Activated CD4-positive, alpha-beta T cell treated with anti-CD3 and anti-CD28 coated beads, Interleukin-2, Interleukin-4, amounts not matched to agents 100 ng/mL and 50 ng/mL, durations not matched to agents 16 hours and 8 hours (primary cell): ENCODE measurements around the gene XPO5.
"Not testable (repeated sequence)": the region's sequence is repeated elsewhere in the genome, so short reads cannot be mapped to it uniquely, and the experiment has no call there.

ENCODE experiments used
- DNase-seq: peaks from one replicate; pipeline ENCODE4 v3.0.0-alpha.2; 2020; ENCODE audit warnings: low spot score

The XPO5 gene

GRCh38 chr6:43584892-43585570, 9.2 kb upstream of the XPO5 start:
- DNase-seq: no peak

DNA sequence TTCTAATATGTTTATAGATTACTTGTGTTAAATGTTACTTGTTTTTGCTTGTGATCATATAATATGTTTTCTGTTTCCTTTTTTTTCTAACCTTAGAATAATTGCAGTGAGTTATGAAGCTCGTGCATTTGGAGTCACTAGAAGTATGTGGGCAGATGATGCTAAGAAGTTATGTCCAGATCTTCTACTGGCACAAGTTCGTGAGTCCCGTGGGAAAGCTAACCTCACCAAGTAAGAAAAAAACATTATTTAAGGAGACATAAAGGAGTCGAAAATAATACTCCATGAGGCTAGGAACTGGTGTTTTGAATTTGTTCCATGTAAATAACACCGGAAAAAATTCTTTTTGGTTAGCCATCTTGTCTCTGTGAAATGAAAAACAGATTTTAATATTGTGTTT, 7.1 kb upstream of the XPO5 start:
- no peak for DNase-seq

DNA sequence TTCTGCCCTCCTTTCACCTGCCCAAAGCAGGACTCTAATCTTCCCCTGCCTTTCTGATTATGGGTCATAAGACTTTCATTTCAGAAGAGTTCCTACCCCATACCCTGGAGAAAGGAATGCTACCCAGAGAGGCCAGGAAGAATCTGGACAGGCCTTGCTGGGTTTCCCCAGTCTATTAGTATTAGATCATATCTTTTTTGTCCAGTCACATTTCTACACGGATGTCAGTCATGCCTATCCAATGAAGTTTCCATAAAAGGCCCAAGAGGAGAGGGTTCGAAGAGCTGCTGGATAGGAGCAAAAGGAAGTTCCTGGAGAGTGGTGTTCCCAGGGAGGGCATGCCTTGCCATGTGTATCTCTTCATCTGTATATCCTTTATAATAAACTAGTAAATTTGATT, 3.3 kb upstream of the XPO5 start:
- no peak for DNase-seq

DNA sequence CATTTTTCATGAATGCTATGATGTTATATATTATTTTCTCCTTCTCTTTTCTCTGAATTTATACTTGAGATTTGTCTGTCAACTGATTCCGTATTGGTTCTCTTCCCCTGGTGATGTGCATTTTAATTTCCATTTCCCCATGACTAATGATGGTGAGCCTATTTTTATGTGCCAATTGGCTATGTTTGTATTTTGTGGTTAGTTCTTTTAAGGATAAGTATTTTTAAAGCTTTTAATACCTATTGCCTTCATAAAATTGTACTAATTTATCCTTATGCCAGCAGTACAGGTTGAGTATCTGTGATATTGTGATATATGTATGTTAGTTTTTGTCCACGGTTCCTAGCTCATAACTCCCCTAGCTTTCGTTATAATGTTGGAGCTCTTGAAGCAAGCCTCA, 2.9 kb upstream of the XPO5 start:
- no peak for DNase-seq

- peak; percentile 9 for DNase-seq
Observed at GRCh38 chr6:43575105-43575771, 600 bp downstream of the XPO5 start.

GRCh38 chr6:43572015-43572414, 3.8 kb downstream of the XPO5 start:
- DNase-seq: no peak

- DNase-seq: peak; percentile 88
Observed at GRCh38 chr6:43570876-43571441, 4.9 kb downstream of the XPO5 start.

- no peak for DNase-seq
Observed at GRCh38 chr6:43559328-43559727, 16.5 kb downstream of the XPO5 start.

DNA sequence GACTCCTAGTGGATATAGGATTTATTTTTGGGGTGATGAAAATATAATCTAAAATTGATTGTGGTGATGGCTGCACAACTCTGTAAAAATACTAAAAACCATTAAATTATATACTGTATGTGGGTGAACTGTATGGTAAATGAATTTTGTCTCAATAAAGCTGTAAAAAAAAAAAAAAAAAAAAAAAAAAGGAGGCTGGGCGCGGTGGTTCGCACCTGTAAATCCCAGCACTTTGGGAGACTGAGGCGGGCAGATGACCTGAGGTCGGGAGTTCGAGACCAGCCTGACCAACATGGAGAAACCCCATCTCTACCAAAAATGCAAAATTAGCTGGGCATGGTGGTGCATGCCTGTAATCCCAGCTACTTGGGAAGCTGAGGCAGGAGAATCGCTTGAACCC, 18.2 kb downstream of the XPO5 start:
- DNase-seq: not testable (repeated sequence)

DNA sequence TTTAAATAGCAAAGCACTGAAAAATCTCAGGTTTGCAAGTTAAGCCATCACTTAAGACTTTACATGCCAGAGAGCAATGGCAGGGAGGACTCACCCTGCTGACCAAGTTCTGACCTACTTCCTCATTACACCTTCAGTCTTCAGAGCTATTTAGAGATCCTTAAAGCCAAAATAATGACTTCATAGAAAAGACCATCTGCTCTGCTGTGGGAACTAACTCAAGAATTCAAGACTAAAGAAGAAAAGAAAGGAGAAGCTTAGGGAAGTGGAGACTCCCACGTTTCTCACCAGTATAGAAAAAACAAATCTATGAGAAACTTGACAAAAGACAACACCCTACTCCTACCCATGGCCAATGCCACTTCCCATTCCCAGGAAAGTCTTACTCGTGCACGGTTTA, 28.6 kb downstream of the XPO5 start:
- no peak for DNase-seq

DNA sequence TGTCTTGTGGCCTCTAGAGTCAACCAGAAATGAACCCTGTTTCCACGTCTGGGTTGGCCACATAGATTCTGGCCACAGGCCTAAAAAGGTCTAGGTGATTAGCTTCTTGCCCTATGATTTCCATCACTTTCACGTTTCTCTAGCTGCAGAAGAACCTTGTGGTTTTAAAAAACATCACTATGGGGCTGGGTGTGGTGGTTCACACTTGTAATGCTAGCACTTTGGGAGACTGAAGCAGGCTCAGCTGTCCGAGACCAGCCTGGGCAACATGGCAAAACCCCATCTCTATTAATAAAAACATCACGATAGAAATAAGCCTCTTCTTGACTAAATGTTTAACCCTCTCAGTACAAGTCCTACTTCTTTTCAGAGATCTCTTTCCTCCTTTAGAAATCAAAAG, 31.4 kb downstream of the XPO5 start:
- no peak for DNase-seq

- DNase-seq: no peak
Observed at GRCh38 chr6:43541774-43542471, 33.9 kb downstream of the XPO5 start.

DNA sequence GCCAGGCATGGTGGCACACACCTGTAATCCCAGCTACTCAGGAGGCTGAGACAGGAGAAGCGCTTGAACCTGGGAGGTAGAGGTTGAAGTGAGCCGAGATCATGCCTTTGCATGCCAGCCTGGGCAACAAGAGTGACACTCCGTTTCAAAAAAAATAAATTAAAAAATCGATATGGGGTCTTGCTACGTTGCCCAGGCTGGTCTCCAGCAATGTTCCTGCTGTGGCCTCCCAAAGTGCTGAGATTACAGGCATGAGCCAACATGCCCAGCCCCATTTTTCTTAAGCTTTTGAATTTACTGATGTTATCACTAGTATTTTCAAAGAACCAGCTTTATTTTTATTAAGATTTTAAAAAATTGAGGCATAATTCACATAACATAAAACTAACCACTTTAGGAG, 35.3 kb downstream of the XPO5 start:
- no peak for DNase-seq

GRCh38 chr6:43539409-43539808, 36.4 kb downstream of the XPO5 start:
- DNase-seq: not testable (repeated sequence)

DNA sequence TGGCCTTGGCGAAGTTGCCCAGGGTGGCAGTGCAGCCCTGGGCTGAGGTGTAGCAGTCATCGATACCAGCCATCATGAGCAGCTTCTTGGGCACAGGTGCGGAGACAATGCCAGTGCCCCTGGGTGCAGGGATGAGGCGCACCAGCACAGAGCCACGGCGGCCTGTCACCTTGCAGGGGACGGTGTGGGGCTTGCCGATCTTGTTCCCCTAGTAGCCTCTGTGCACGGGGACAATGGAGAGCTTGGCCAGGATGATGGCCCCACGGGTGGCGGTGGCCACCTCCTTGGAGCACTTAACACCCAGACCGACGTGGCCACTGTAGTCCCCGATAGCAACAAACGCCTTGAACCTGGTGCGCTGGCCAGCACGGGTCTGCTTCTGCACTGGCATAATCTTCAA, 36.9 kb downstream of the XPO5 start:
- not testable (repeated sequence) for DNase-seq

GRCh38 chr6:43532201-43532600, 43.6 kb downstream of the XPO5 start:
- DNase-seq: no peak

GRCh38 chr6:43524483-43524961, 51.3 kb downstream of the XPO5 start:
- DNase-seq: no peak

DNA sequence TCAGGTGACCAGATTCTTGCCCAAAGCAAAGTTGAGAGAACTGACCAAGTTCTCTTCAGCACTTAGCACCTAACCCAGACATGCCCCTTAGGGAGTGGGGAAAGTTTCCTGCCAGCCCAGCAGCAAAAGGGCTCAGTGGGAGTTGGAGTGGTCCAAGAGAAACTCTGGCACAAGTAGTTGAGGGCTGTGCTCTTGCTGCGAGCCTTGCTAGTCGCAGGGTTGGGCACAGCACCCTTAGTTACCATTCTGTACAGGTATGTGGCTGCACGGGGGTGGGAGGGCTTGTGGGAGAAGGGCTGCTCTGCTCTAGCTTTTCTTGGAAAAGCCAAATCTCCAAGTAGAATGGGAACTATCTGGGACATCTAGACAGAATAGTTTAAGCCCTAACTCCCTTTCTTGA, 52.6 kb downstream of the XPO5 start:
- DNase-seq: no peak

GRCh38 chr6:43522547-43523261, 53.1 kb downstream of the XPO5 start:
- no peak for DNase-seq

- DNase-seq: no peak
Observed at GRCh38 chr6:43521836-43522235, 54.0 kb downstream of the XPO5 start.

DNA sequence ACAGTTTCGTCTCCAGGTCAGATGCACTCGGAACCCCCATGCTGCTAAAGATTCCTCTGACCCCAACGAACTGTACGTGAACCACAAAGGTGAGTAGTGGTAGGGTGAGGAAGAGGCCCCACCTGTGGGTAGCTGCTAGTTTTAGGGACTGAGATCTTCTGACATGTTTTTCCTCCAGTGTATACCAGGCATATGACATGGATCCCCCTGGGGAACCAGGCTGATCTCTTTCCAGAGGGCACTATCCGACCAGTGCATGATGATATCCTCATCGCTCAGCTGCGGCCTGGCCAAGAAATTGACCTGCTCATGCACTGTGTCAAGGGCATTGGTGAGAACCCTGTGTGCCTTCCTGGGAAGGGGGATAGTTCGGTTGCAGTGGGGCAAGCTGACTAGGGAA, 55.7 kb downstream of the XPO5 start:
- no peak for DNase-seq
